ENCODE results near the gene ATP2B1. TPM values are rescaled to one million over a fixed set of nuclear protein-coding genes. Genes with fewer than 3 reads are reported as not detected.

Gene ATP2B1
- total RNA-seq, 1 donor from 2014 or later = 34.5 TPM

DNA sequence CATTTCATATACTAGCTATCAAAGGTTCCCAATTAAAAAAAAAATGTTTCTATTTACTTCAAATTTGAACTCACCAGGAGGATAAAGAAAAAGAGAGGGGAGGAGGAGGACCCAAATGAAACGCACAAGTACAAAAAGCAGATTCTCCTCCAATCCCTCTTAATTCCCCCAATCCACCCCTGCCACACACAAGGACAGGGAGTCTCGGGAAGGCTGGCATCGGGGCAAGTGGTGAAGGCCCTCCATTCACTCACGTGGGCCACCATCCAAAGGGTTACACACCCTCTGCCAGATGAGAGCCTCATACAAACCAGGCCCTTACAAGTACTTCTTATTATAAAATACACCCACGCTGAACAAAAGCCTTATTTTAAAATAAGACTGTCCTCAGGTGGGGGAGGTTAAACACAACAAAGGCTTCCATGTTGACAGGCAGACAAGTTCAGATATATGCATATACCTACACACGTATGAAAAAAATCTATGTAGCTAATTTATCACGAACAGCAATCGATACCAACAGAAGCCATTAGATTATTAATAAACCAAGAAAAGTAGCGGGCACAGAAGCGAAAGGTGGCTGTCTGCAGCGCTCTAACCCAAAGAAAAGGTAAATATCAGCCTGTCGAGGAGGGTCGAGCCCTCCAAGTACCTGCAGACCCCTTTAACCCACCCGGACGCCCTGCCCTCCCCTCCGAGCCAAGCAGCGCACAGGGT is 1.5 kb downstream of the ATP2B1 start:
- H3K9me3 ChIP-seq = no peaks in the 10 kb centered on the region
- H3K4me3 ChIP-seq = peak overlapping the region; percentile 87
- TF ChIP-seq CTCF (IDR thresholded peaks at IDR 0.05) = no peak
- intact Hi-C loops (cut with DNase I) = no loop called here
- no peaks in the 10 kb centered on the region for H3K36me3 ChIP-seq
- ATAC-seq = no peak
- H3K4me1 ChIP-seq = peaks cover 18% of the 10 kb centered on the region
- no peaks in the 10 kb centered on the region for H3K27me3 ChIP-seq (ENCODE audit: low read depth)
- peak; percentile 46 for DNase-seq
- peak overlapping the region; percentile 99 for H3K27ac ChIP-seq

DNA sequence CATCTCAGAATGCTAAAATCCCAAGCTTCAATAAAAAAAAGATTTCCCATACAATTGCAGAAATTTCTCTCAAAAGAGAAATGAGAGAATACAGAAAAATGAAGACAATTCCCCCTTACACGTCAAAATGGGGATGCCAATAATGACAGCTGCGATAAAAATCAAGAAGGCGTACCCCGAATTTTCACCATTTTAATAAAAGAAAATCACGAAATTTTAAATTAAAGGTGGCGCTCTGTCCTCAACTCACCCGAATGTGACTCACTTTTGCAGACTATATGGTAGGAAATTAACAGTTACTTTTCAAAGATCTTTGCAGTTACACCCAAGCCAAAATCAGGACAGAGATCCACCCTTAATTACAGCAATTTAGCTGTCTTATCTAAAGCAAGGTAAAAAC is 2.1 kb downstream of the ATP2B1 start:
- Histone ChIP-seq H3K27me3 (ENCODE audit: low read depth) (no peaks in the 10 kb centered on the region), H3K4me1 (peaks cover 18% of the 10 kb centered on the region), H3K36me3 (no peaks in the 10 kb centered on the region), H3K4me3 (peak overlapping the region; percentile 87), H3K9me3 (no peaks in the 10 kb centered on the region), H3K27ac (no peak overlapping the region)
- ATAC-seq (no peak), DNase-seq (no peak)
- intact Hi-C loops (cut with DNase I) = no loop called here
- no peak for TF ChIP-seq CTCF (IDR thresholded peaks at IDR 0.05)

DNA sequence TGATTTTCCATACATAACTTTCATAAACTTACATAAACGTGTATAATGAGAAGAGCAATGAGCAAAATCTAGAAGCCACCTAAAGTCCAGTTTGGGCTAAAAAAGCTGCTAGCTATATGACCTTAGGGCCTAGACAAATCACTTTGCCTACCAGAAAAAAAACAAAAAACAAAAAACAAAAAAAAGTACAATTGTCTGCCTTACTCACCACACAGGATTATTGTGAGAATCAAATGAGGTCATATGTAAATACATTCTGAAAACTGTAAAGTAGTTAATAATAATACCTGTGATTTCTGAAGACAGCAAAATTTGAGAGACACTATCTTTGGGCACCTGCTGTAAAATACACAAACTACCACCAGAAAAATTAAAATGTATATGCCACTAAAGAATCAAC is 4.2 kb downstream of the ATP2B1 start:
- H3K36me3 ChIP-seq = no peaks in the 10 kb centered on the region
- no peak for TF ChIP-seq CTCF (IDR thresholded peaks at IDR 0.05)
- H3K4me1 ChIP-seq = peaks cover 28% of the 10 kb centered on the region
- no peaks in the 10 kb centered on the region for H3K9me3 ChIP-seq
- ATAC-seq = no peak
- no peak overlapping the region for H3K4me3 ChIP-seq
- intact Hi-C loops (cut with DNase I) = no loop called here
- H3K27me3 ChIP-seq (ENCODE audit: low read depth) = no peaks in the 10 kb centered on the region
- DNase-seq = no peak
- H3K27ac ChIP-seq = no peak overlapping the region

DNA sequence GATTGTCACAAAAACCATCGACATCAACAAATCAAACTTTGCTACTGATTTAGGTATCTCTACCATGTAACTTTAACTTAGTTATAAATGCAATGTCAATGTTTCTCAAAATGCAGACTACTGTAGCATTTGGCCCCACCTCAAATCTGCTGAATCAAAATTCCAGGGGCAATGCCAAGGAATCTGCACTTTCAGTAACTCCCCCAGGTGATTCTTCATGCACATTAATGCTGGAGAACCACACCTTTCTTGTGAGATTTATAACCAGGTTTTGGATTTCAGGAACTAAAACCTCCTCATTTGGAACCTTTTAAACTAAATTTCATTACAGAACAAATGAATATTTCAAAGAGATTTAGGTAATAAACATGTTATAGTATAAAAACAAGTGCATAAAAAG is 4.9 kb downstream of the ATP2B1 start:
- Histone ChIP-seq H3K27ac (no peak overlapping the region), H3K27me3 (ENCODE audit: low read depth) (no peaks in the 10 kb centered on the region), H3K4me3 (no peak overlapping the region), H3K36me3 (no peaks in the 10 kb centered on the region), H3K4me1 (peaks cover 28% of the 10 kb centered on the region), H3K9me3 (no peaks in the 10 kb centered on the region)
- intact Hi-C loops (cut with DNase I) = no loop called here
- no peak for DNase-seq
- ATAC-seq = no peak
- TF ChIP-seq CTCF (IDR thresholded peaks at IDR 0.05) = no peak

GRCh38 chr12:89702503-89702902 is 6.1 kb downstream of the ATP2B1 start:
- ATAC-seq = no peak
- Histone ChIP-seq H3K9me3 (no peaks in the 10 kb centered on the region), H3K4me3 (no peak overlapping the region), H3K27ac (no peak overlapping the region), H3K27me3 (ENCODE audit: low read depth) (no peaks in the 10 kb centered on the region), H3K4me1 (peaks cover 27% of the 10 kb centered on the region), H3K36me3 (no peaks in the 10 kb centered on the region)
- no peak for TF ChIP-seq CTCF (IDR thresholded peaks at IDR 0.05)
- intact Hi-C loops (cut with DNase I) = no loop called here
- no peak for DNase-seq

Data from lower lobe of right lung (tissue), 2 donors.